Stimulated activated CD4-positive, alpha-beta T cell treated with anti-CD3 and anti-CD28 coated beads, Interleukin-15, amount 100 ng/mL, for 24 hours (primary cell): Measurements from ENCODE around the gene ARHGEF18.

Source experiments
- DNase-seq: peaks from one replicate; pipeline ENCODE4 v3.0.0-alpha.2; 2020

Gene ARHGEF18

GRCh38 chr19:7386769-7387168 lies 38.0 kb downstream of the ARHGEF18 start:
- DNase-seq: no peak

GRCh38 chr19:7391218-7391670 lies 42.5 kb downstream of the ARHGEF18 start:
- DNase-seq: no peak

DNA sequence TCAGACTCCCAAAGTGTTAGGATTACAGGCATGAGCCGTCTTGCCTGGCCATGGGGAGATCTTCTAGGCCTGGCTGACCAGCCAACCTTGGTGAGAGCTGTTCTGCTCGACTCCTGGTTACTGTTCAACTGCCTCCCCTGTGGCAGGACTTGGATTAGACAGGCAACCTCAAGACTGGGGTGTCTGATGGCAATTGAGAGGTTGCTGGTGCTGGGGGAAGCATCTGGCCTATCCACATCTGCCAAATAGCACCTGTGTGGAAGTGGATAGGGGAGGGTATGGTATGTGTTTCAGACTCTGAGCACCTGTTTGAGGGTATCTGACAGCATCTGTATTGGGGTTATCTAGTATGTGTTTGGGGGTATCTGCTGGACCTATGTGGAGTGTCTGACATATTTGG lies 44.7 kb downstream of the ARHGEF18 start:
- no peak for DNase-seq

- DNase-seq: no peak
Measured at GRCh38 chr19:7393939-7394730, 45.4 kb downstream of the ARHGEF18 start.

- peak; percentile 86 for DNase-seq
Measured at GRCh38 chr19:7394731-7395359, 46.1 kb downstream of the ARHGEF18 start.

GRCh38 chr19:7395360-7396066 lies 46.8 kb downstream of the ARHGEF18 start:
- peak; percentile 14 for DNase-seq

- DNase-seq: no peak
Measured at GRCh38 chr19:7397687-7398086, 49.0 kb downstream of the ARHGEF18 start.
